Choroid plexus epithelial cell (primary cell): ENCODE data around the gene RBM4B.

ENCODE experiments used
- DNase-seq: peaks from one replicate; pipeline ENCODE4 v3.0.0-alpha.2; 2010; ENCODE audit warnings: low read depth
- H3K4me3 ChIP-seq: 2 replicates; pipeline ENCODE4 v1.5.1; 2011; ENCODE audit warnings: low read depth, mild to moderate bottlenecking, control low read depth, low read length, moderate library complexity
- CTCF ChIP-seq: conservative IDR thresholded peaks from 2 replicates; pipeline ENCODE4 v1.5.1; 2011; ENCODE audit warnings: low read depth, mild to moderate bottlenecking, control low read depth, inconsistent platforms, low read length, moderate library complexity

Gene RBM4B

GRCh38 chr11:66691311-66691980, 13.8 kb upstream of the RBM4B start:
- DNase-seq = no peak
- TF ChIP-seq CTCF = no peak
- H3K4me3 ChIP-seq = no peak overlapping the region

GRCh38 chr11:66689661-66690590, 12.2 kb upstream of the RBM4B start:
- DNase-seq = no peak
- no peak overlapping the region for H3K4me3 ChIP-seq
- no peak for TF ChIP-seq CTCF

GRCh38 chr11:66688561-66689534, 11.2 kb upstream of the RBM4B start:
- H3K4me3 ChIP-seq = no peak overlapping the region
- no peak for DNase-seq
- TF ChIP-seq CTCF = no peak

- DNase-seq = no peak
- H3K4me3 ChIP-seq = no peak overlapping the region
- no peak for TF ChIP-seq CTCF
Measured at GRCh38 chr11:66687831-66688281, 10.2 kb upstream of the RBM4B start.

- DNase-seq = no peak
- no peak overlapping the region for H3K4me3 ChIP-seq
- TF ChIP-seq CTCF = no peak
Measured at GRCh38 chr11:66686801-66687750, 9.4 kb upstream of the RBM4B start.
